NB4 (cell line): Measurements from ENCODE around the gene NOX5.

ENCODE experiments used
- POLR2A ChIP-seq: IDR thresholded peaks from 2 replicates; pipeline ENCODE4 v1.6.1; 2011; ENCODE audit warnings: mild to moderate bottlenecking; ENCODE audit not compliant: insufficient read length; ENCODE audit errors: extremely low read depth
- TF ChIP-seq, protein P1 (sequence below): IDR thresholded peaks from one replicate; pipeline ENCODE4 v1.5.1; 2012; ENCODE audit warnings: low read depth, low read length

DNA sequence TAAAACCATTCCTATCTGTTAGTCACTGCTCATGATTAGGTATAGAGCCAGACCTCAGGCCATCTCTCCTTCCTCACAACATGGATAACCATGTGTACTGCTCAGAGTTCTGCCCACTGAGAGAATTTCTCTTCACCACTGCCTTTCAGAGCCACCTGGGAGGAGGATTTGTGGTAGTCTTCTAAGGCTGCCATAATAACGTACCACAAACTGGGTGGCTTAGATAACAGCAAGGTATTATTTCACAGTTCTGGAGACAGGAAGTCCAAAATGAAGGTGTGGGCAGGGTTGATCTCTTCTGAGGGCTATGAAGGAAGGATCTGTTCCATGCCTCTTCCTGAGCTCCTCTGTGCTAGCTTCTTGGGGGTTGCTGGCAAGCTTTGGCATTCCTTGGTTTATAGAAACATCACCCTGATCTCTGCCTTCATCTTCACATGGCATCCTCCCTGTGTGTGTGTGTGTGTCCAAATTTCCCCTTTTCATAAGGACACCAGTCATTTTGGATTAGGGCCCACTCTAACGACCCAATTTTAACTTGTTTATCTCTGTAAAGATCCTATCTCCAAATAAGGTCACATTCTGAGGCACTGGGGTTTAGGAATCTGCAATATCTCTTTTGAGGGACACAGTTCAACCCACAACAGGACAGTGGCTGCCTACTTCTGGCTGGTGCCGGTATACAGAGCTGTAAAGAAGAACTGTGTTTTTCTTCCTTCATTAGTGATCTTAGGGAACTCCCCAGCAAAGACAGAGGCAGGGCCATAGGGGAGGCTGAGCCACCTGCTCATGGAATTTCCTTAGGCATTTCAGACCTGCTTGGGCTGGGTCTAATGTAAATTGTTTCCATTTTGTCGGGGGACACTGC, 42.1 kb upstream of the NOX5 start:
- TF ChIP-seq POLR2A: no peak
- TF ChIP-seq, protein P1, sequence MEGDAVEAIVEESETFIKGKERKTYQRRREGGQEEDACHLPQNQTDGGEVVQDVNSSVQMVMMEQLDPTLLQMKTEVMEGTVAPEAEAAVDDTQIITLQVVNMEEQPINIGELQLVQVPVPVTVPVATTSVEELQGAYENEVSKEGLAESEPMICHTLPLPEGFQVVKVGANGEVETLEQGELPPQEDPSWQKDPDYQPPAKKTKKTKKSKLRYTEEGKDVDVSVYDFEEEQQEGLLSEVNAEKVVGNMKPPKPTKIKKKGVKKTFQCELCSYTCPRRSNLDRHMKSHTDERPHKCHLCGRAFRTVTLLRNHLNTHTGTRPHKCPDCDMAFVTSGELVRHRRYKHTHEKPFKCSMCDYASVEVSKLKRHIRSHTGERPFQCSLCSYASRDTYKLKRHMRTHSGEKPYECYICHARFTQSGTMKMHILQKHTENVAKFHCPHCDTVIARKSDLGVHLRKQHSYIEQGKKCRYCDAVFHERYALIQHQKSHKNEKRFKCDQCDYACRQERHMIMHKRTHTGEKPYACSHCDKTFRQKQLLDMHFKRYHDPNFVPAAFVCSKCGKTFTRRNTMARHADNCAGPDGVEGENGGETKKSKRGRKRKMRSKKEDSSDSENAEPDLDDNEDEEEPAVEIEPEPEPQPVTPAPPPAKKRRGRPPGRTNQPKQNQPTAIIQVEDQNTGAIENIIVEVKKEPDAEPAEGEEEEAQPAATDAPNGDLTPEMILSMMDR: no peak
